H1 (cell line): ENCODE data around the gene DTD1. TPM values are rescaled to one million over a fixed set of nuclear protein-coding genes. Genes with fewer than 3 reads are reported as not detected.

ENCODE experiments used
- CTCF ChIA-PET: fragments of 300-600 bp; sonication (Branson Sonifier 250); formaldehyde crosslinking; loops from one replicate; lab custom pipeline; 2021; ENCODE audit not compliant: partially characterized antibody; lab: Charles Lee
- POLR2A ChIA-PET: fragments of 300-600 bp; sonication (Branson Sonifier 250); formaldehyde crosslinking; loops from one replicate; lab custom pipeline; 2021; ENCODE audit warnings: inconsistent platforms; ENCODE audit not compliant: partially characterized antibody; lab: Charles Lee
- DNase-seq, 2 experiments: peaks; one replicate each; pipeline versions ENCODE4 v3.0.0 to v3.0.0-alpha.2; 2010 to 2022; ENCODE audit warnings: low spot score in 2 of 2, low read depth in 1 of 2, mixed read lengths in 1 of 2
- FAIRE-seq: peaks from 2 replicates; lab custom pipeline; 2011; peaks lifted over from hg19 to GRCh38; lab: Jason Lieb, UNC
- H2AFZ ChIP-seq: 2 replicates; pipeline ENCODE4 v1.8.1; 2012; ENCODE audit warnings: low read length, inconsistent platforms
- H2AK5ac ChIP-seq: 2 replicates; pipeline ENCODE4 v1.6.1; 2013; ENCODE audit warnings: low read depth, low read length
- H2BK120ac ChIP-seq: replicated peaks from 2 replicates; pipeline ENCODE3; 2013; ENCODE audit warnings: low read depth, low read length, inconsistent platforms
- H2BK12ac ChIP-seq: 2 replicates; pipeline ENCODE4 v1.6.1; 2013; ENCODE audit warnings: low read depth, low read length
- H2BK15ac ChIP-seq: 2 replicates; pipeline ENCODE4 v1.6.1; 2013; ENCODE audit warnings: low read length
- H2BK20ac ChIP-seq: 2 replicates; pipeline ENCODE4 v1.6.1; 2013; ENCODE audit warnings: low read length
- H2BK5ac ChIP-seq: 2 replicates; pipeline ENCODE4 v1.6.1; 2013; ENCODE audit warnings: low read depth, low read length
- H3K14ac ChIP-seq: 2 replicates; pipeline ENCODE4 v1.6.1; 2013; ENCODE audit warnings: inconsistent platforms; ENCODE audit not compliant: insufficient read length
- H3K18ac ChIP-seq: 2 replicates; pipeline ENCODE4 v1.6.1; 2013; ENCODE audit warnings: low read length; ENCODE audit errors: extremely low read depth
- H3K23ac ChIP-seq: 2 replicates; pipeline ENCODE4 v1.6.1; 2013; ENCODE audit warnings: inconsistent platforms; ENCODE audit not compliant: insufficient read length
- H3K23me2 ChIP-seq: 2 replicates; pipeline ENCODE4 v1.6.1; 2013; ENCODE audit warnings: low read depth, low read length
- H3K27ac ChIP-seq: 2 replicates; pipeline ENCODE4 v1.6.1; 2011; ENCODE audit warnings: low read depth, low read length, inconsistent platforms
- H3K27me3 ChIP-seq, 4 experiments: replicated peaks in 1 of 4; 1 replicate in 1 of 4; 2 replicates in 3 of 4; pipeline versions ENCODE4 v1.6.1 to v1.8.1; 2011 to 2013; ENCODE audit warnings: low read length in 3 of 4, mild to moderate bottlenecking in 3 of 4, inconsistent platforms in 2 of 4, mixed read lengths in 2 of 4, moderate library complexity in 1 of 4; ENCODE audit not compliant: control insufficient read depth in 3 of 4, insufficient read depth in 3 of 4; ENCODE audit errors: extremely low read depth in 1 of 4
- H3K36me3 ChIP-seq, 4 experiments: 2 replicates each; pipeline versions ENCODE4 v1.6.1 to v1.8.1; 2011 to 2013; ENCODE audit warnings: mild to moderate bottlenecking in 4 of 4, low read length in 3 of 4, moderate library complexity in 2 of 4, control low read depth in 1 of 4, inconsistent platforms in 1 of 4; ENCODE audit not compliant: insufficient read depth in 4 of 4, control insufficient read depth in 2 of 4
- H3K4ac ChIP-seq: replicated peaks from 2 replicates; pipeline ENCODE3; 2013; ENCODE audit warnings: low read length, low read depth, mixed read lengths, inconsistent platforms; ENCODE audit not compliant: insufficient read length
- H3K4me1 ChIP-seq, 4 experiments: replicated peaks in 1 of 4; 1 replicate in 1 of 4; 2 replicates in 3 of 4; pipeline versions ENCODE4 v1.6.1 to v1.8.1; 2011 to 2013; ENCODE audit warnings: low read length in 3 of 4, inconsistent platforms in 2 of 4, mixed read lengths in 1 of 4; ENCODE audit not compliant: insufficient read depth in 4 of 4, control insufficient read depth in 3 of 4
- H3K4me2 ChIP-seq, 2 experiments: 2 replicates each; pipeline versions ENCODE4 v1.6.1 to v1.8.1; 2011 to 2013; ENCODE audit warnings: low read depth in 2 of 2, low read length in 2 of 2, control low read depth in 1 of 2, inconsistent platforms in 1 of 2, mild to moderate bottlenecking in 1 of 2; ENCODE audit not compliant: insufficient read depth in 1 of 2
- H3K4me3 ChIP-seq, 4 experiments: fragments of 200-600, 300-600 bp in 1 of 4; sonication (generic), shearing (Covaris generic), sonication (Bioruptor Twin) in 1 of 4; 2 replicates each; pipeline versions ENCODE4 v1.5.1 to v1.8.1; 2011 to 2016; ENCODE audit warnings: low read length in 4 of 4, low read depth in 3 of 4, control low read depth in 2 of 4, inconsistent platforms in 2 of 4, mild to moderate bottlenecking in 2 of 4, mixed read lengths in 1 of 4, moderate library complexity in 1 of 4; ENCODE audit not compliant: insufficient read depth in 2 of 4; ENCODE audit errors: extremely low read depth in 1 of 4
- H3K56ac ChIP-seq: replicated peaks from 2 replicates; pipeline ENCODE3; 2013; ENCODE audit warnings: low read depth, mild to moderate bottlenecking, mixed read lengths, low read length, inconsistent platforms; ENCODE audit not compliant: insufficient read length
- H3K79me1 ChIP-seq: 2 replicates; pipeline ENCODE4 v1.6.1; 2013; ENCODE audit warnings: low read depth, low read length, control low read depth
- H3K79me2 ChIP-seq, 2 experiments: 2 replicates each; pipeline versions ENCODE4 v1.6.1 to v1.8.1; 2012 to 2013; ENCODE audit warnings: low read length in 2 of 2, mild to moderate bottlenecking in 2 of 2, inconsistent platforms in 1 of 2; ENCODE audit not compliant: insufficient read depth in 2 of 2, control insufficient read depth in 1 of 2
- H3K9ac ChIP-seq, 4 experiments: replicated peaks in 1 of 4; 1 replicate in 1 of 4; 2 replicates in 3 of 4; pipeline versions ENCODE4 v1.6.1 to v1.8.1; 2011 to 2013; ENCODE audit warnings: low read depth in 3 of 4, low read length in 3 of 4, control low read depth in 2 of 4, mild to moderate bottlenecking in 2 of 4, moderate library complexity in 2 of 4, inconsistent platforms in 1 of 4; ENCODE audit errors: extremely low read depth in 1 of 4
- H3K9me3 ChIP-seq, 2 experiments: 2 replicates each; pipeline versions ENCODE4 v1.6.1 to v1.8.1; 2012 to 2013; ENCODE audit warnings: mild to moderate bottlenecking in 2 of 2, moderate library complexity in 2 of 2, control low read depth in 1 of 2, inconsistent platforms in 1 of 2, low read depth in 1 of 2, low read length in 1 of 2, mixed read lengths in 1 of 2; ENCODE audit not compliant: insufficient read depth in 2 of 2
- H4K20me1 ChIP-seq, 2 experiments: replicated peaks in 1 of 2; 2 replicates each; pipeline versions ENCODE3 to v1.8.1; 2011 to 2013; ENCODE audit warnings: inconsistent platforms in 2 of 2, low read length in 2 of 2, mild to moderate bottlenecking in 1 of 2; ENCODE audit not compliant: insufficient read depth in 2 of 2, control insufficient read depth in 1 of 2
- H4K5ac ChIP-seq: 2 replicates; pipeline ENCODE4 v1.6.1; 2013; ENCODE audit warnings: low read length, low read depth, mixed read lengths, inconsistent platforms; ENCODE audit not compliant: insufficient read length
- H4K8ac ChIP-seq: 2 replicates; pipeline ENCODE4 v1.8.0; 2013; ENCODE audit warnings: mild to moderate bottlenecking, moderate library complexity, low read length, inconsistent platforms; ENCODE audit not compliant: insufficient read depth; ENCODE audit errors: extremely low read depth
- H4K91ac ChIP-seq: replicated peaks from 2 replicates; pipeline ENCODE3; 2013; ENCODE audit warnings: low read length, mixed read lengths, inconsistent platforms; ENCODE audit not compliant: insufficient read length
- CEBPB ChIP-seq: IDR thresholded peaks from 2 replicates; pipeline ENCODE4 v1.6.1; 2012; ENCODE audit warnings: low read depth, low read length
- HDAC6 ChIP-seq: IDR thresholded peaks from one replicate; pipeline ENCODE4 v1.7.1; 2012; ENCODE audit warnings: low read depth, mild to moderate bottlenecking, inconsistent platforms, low read length, moderate library complexity
- TEAD4 ChIP-seq: IDR thresholded peaks from 2 replicates; pipeline ENCODE4 v1.6.1; 2012; ENCODE audit warnings: low read depth, low read length, inconsistent platforms, mixed read lengths
- WGBS, 2 experiments: shearing (Covaris generic) in 1 of 2; methylation state at CpG; one replicate each; pipeline versions ENCODE4 v1.1.6 to v1.1.7; 2013 to 2015; ENCODE audit warnings: low lambda C conversion rate in 2 of 2, mixed read lengths in 2 of 2, inconsistent platforms in 1 of 2, low coverage in 1 of 2, missing lambda C conversion rate in 1 of 2; ENCODE audit not compliant: insufficient replicate concordance in 2 of 2, insufficient coverage in 1 of 2, insufficient read length in 1 of 2; ENCODE audit errors: extremely low coverage in 1 of 2, missing lambda C conversion rate in 1 of 2; 5-methylcytosine and 5-hydroxymethylcytosine counted together
- polyA plus RNA-seq, 7 experiments: library from polyadenylated mRNA; depleted of rRNA in 3 of 7; stranded (reverse) in 5 of 7; unstranded in 2 of 7; fragments of >200 nt in 5 of 7; fragments of 200-250 nt in 2 of 7; gene quantifications; 1 replicate in 5 of 7; 2 replicates in 1 of 7; 4 replicates in 1 of 7; pipeline versions ENCODE4 v1.2.1 to v1.2.3, GENCODE V29; 2011 to 2013; ENCODE audit warnings: missing spikeins in 2 of 7, mixed read lengths in 2 of 7
- total RNA-seq: library from RNA; stranded (reverse); fragmentation: NEBNext Ultra II Directional; extraction: Animal tissue kit (Norgen Biotek cat#: 25700); gene quantifications from 2 replicates; pipeline ENCODE4 v1.2.1, GENCODE V29; 2021

Gene DTD1
- total and polyA plus RNA-seq, 2 of the 8 experiments (the other 6 are each of a cell fraction or from before 2014, with no cell fraction given) = 49.7 to 66.6 TPM

- Histone ChIP-seq H3K27me3 (no peaks in the 10 kb centered on the region; a peak in 1 of 7 replicates), H4K8ac (no peak overlapping the region), H4K20me1 (no peaks in the 10 kb centered on the region), H3K79me2 (0 out of 4 replicates have a peak, but pooled peaks cover 0 to under 1% of the 10 kb centered on the region in 2 experiments), H3K18ac (no peak overlapping the region), H3K56ac (no peak overlapping the region), H3K23ac (no peak overlapping the region), H3K4ac (no peak overlapping the region), H3K27ac (no peak overlapping the region), H2BK20ac (no peak overlapping the region), H3K4me1 (peaks cover 0 to 12% (median 2%) of the 10 kb centered on the region in 4 experiments; a peak in 3 of 7 replicates)
- CTCF ChIA-PET = interaction anchor here (0.9 kb wide), 1 partner anchor 78 kb away, joined by 3 read pairs; the partner anchor contains the start of gene SEC23B
- FAIRE-seq = peak; percentile 66
- TF ChIP-seq CEBPB (peak; percentile 64; the same call in 1 of the 2 replicates), TEAD4 (peak; percentile 35; the same call in 1 of the 2 replicates), HDAC6 (no peak)
- TF ChIP-seq, all 59 proteins: peak for 2
- H3K9me3 ChIP-seq = no peaks in the 10 kb centered on the region
- no peaks in the 10 kb centered on the region for H3K79me1 ChIP-seq
- 0 out of 2 replicates have a peak overlapping the region, but pooled peaks have one; percentile 40 for H2BK5ac ChIP-seq
- peak overlapping the region in 1 of 2 experiments; percentile 13; a peak in 1 of 4 replicates for H3K4me2 ChIP-seq
- H3K4me3 ChIP-seq = no peak overlapping the region
- H2BK15ac ChIP-seq = no peak overlapping the region
- POLR2A ChIA-PET = interaction anchor here (0.7 to 1.4 kb wide), 7 partner anchors 10 to 371 kb away, joined by 3 to 8 read pairs (median 4); partner anchors contain the start of genes DZANK1, POLR3F and SMIM26
- no peak overlapping the region for H4K5ac ChIP-seq
- peaks cover 3% of the 10 kb centered on the region; the same call in 1 of the 2 replicates for H3K23me2 ChIP-seq
- 81% methylated on average over 2 of the region's 2 CpGs; no CpG with 5 or more reads in 1 of the 2 experiments for WGBS, 2 experiments
- H2BK120ac ChIP-seq = no peak overlapping the region
- H2AFZ ChIP-seq = peak overlapping the region; percentile 93
- no peaks in the 10 kb centered on the region for H3K36me3 ChIP-seq
- DNase-seq = peak in 1 of 2 experiments; percentile 46
- H2BK12ac ChIP-seq = peak overlapping the region; percentile 94; the same call in 1 of the 2 replicates
- H4K91ac ChIP-seq = no peak overlapping the region
- no peak overlapping the region for H3K14ac ChIP-seq
- H2AK5ac ChIP-seq = peak overlapping the region; percentile 11; the same call in 1 of the 2 replicates
- no peak overlapping the region; a peak in 1 of 7 replicates for H3K9ac ChIP-seq
Observed at GRCh38 chr20:18585134-18585533, 2.7 kb upstream of the DTD1 start.
